Midbrain (tissue), 1 donor: ENCODE results near the gene MOGAT3.

Experiments
- DNase-seq: peaks from one replicate; lab custom pipeline; 2025; lab: John Stamatoyannopoulos, UW

MOGAT3 gene

DNA sequence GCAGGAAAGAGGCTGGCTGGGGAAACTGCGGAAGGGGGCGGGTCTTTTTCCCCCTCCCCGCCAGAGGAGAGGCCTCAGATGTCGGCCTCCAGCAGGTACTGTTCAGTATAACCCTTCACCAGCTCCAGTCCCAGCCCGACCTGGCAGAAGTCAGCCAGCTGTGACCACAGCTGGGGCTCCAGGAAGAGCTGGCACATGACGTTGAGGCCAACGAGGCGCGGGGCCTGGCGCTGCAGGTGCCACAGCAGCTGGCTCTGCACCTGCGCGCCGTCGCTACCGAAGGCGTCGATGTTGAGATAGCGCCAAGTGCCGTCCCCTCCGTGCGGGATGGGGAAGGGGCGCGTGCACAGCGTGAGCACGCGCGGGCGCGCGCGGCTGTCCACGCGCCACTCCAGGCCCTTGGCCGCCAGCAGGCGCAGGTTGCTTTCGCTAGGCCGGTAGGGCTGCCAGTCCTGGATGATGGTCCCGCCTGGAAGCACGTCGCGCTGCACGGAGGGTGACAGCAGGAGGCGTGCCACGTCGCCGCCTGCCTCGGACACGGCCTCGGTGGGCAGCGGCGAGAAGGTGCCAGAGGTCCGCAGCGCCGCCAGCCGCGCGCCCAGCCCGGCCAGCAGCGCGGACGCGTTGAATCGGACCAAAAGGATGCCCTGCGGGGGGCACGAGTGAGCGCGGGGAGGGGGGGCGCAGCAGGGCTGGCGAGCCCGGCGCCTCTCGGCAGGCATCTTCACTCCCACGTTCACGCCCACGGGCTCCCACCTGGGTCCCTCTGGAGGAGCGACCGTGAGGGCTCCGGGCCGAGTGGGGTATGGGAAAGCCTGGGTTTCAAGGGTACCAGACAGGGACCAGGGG lies 28.6 kb downstream of the MOGAT3 start:
- DNase-seq = no peak

DNA sequence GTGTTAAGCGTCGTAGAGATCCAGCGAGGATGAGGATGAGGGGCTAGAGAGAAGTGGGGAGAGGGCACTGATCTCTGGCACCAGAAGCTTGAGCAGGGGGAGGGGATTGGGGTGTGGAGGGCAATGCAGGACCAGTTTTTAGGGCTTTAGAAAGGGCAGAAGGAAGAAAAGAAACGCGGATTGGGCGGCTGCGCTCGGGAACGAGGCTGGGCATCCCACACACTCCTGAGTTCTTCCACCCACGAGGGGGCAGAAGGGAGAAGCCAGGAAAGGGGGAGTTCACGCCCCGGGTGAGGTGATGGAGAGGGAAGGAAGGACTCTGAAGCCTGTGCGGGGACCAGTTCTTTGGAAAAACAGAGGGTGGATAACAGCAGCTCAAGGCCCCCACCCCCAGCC lies 29.4 kb downstream of the MOGAT3 start:
- no peak for DNase-seq

DNA sequence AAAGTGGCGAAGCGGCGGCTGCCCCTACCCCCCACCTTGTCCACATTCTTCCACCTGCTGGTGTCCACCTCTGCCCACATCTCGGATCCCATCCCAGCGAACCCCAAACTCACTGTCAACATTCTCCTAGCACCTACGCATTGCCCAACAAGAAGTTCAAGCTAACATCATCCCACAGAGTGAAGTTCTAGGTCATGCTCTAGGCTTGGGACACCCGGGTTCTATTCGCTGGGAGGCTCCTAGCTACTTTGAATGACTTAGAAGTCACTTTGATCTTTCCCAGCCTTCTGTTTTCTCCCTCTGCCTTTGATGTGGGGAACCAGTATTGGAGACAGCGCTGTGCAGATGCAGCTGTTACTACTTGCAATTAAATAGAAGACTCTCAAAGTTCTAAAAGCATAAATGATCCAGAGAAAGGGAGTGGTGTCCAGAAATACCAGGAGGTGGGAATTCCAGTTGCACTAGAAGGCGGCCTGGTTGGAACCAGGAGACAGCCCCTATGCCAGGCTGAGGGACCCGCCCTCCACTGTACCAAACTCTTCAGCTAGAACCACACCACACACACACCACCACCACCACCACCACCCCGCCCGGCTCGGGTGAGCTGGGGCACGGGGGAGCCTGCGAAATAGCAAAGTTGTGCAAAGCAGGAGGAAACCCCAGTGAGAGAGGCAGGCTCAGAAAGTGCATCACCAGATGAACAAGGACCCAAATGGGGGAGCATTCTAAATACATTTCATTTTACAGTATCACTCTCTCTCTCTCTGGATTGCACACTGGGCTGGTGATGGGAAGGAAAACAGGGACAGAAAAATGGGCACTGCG lies 30.0 kb downstream of the MOGAT3 start:
- no peak for DNase-seq

DNA sequence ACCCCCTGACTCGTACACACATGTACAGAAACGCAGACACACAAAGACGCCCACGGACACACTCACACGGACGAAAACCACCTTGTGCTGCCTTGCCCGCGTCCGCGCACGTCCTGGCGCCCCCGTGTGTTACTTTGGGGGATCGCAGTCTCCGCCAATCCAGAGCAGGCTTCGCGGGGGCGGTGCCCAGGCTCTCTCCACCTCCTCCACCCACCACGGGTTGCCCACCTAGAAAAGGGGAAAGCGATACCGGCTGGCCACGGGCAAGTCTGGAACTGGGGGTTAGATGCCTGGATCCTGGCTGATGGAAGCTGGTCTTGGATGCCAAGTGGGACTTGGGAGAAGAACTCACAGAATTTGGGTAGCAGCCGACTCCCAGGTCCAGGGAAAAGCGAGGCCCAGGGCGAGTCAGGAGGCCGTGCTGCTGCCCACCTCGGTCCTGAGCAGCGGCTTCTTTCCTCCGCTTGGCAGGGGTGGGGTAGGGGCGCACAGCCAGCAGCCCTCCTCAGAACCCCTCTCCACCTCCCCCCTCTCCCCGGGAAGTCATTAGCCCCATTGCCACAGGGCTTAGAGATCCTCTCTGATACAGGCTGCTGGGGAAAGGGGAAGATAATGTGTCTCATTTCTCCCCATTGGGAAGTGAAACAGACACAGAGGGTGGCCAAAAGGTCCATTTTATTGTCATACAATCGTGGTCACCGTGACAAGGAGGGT lies 30.8 kb downstream of the MOGAT3 start:
- peak; percentile 43 for DNase-seq

DNA sequence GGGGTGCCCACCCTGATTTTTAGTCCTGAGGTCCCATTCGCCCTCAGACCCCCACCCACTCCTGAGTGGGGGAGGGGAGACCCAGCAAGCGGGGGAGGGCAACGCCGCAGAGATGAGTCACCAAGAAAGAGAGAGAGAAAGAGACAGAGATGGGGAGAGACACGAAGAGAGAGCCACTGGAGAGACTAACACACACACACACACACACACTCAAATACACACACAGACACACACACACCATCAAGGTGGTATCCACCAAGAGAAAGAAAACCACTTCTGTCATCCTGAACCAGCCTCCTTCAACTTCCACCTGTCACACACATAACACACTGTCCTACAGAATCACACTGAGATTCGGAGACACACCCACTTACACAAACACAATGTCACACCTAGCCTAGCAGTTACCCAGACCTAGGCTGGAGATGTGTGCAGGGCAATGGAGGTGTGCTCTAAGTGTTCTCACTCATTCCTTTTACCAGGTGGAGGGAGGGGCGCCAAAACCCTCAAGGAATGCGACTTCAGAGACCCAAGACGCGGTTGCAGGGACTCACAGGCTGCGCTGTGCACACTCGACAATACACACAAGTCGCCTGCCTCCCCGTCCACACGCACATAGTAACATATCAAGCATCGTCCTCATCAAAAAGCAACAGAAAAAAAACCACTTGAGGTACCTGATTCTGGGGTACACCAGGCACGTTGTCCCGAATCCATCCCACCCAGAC lies 31.6 kb downstream of the MOGAT3 start:
- no peak for DNase-seq

DNA sequence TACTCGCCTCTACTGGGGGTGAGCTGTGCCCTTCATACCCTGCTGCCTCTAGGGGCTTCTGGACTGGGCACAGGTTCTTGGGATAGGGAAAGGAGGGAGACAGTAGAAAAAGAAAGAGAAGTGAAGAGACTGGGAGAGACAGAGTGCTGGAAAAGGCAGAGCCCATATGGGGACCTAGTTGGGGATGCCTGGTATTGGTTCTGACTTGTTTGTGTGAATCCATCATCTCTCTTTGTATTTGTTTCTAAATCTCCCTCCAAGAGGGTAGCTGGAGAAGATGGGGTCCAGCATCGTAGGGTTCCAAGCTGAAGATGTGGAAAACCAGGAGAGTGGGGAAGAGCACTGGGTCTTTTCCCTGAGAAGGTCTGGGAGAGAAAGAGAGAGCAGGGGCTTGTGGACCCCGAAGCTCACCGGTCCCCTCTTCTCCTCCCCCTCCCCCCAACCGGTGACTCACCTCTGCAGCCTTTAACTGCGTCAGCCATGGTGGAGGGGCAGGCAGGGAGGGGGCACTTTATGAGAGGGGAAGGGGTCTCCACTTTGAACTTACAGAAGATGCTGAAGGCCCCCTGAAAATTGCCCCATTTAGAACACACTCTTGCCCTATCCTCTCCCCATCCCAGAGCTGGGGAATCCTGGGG lies 32.3 kb downstream of the MOGAT3 start:
- DNase-seq = no peak

DNA sequence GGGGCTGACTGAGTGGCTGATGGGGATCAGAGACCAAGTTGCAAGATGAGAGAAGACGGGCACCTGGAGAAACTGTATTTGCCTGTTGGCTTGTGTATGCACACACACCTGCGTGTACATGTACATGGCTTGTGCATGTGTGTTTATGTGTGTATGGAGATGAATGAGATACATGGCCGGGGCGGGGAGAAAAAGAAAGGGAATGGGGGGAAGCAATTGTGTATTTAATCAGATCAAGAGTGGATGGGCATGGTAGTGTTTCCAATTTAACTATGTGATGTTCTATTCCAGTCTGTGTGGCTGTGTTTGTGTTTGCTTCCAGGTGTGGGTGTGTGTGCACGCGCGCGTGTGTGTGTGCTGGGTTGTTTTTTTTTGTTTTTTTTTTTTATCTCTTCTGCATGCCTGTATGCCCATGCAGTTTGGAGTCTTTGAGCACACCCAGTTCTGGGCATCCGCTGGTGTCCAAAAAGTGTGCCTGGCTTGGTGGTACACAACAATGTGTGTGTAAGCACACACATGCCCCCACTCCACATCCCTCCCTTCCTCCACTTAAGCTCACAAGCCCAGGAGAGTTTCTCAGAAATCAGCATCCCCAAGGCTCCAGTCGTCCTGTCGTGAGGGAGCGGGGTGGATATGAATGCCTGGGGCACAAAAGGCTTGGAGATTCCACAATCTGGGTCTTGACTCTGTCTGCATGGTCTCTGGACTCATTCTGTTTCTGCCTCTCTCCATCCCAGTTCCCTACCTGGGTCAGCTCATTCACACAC lies 33.0 kb downstream of the MOGAT3 start:
- DNase-seq = no peak

DNA sequence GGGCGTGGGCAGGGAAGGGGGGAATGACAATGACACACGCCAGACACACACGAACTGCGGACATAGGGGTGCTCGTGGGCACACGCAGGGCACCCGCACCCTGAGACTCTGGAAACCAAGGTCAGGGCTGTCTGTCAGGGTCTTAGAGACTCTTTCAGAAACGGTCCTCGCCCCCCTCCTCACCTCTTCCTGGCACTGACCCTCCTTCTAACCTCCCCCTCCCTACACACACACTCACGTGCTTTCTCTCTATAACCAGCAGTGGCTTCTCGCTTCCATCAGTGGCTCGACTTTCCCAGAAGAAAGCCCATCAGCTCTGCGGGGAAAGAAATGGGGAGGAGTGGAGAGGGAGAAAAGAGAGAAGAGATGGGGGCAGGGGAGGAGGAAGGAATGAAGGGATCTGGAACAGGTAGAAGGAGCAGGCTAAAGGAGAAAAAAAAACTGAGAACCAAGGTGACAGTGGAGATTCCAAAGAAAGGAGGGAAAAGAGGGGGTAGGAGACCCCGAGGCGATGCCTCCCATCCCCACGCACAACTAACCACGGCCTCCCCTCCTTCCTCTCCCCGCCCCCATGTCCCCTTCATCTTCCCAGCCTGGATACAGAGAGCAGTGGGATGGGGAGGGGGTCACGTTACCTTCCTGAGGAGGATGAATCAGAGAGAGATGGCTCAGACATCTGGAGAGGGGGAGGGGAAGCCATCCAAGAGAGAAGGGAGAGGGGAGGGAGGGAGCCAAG lies 33.8 kb downstream of the MOGAT3 start:
- no peak for DNase-seq

DNA sequence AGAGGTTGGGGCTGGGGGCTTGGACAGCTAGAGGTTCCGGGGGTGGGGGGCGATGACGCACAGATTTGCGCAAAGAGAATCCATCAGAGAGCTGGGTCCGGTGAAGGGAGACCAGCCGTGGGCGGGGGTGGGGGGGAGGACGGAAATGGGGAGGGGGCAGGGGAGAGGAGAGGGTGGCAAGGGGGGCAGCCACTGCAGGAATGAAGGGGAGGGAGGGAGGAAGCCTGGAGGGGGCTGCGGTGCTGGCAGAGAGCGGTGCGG lies 34.3 kb downstream of the MOGAT3 start:
- DNase-seq = no peak

DNA sequence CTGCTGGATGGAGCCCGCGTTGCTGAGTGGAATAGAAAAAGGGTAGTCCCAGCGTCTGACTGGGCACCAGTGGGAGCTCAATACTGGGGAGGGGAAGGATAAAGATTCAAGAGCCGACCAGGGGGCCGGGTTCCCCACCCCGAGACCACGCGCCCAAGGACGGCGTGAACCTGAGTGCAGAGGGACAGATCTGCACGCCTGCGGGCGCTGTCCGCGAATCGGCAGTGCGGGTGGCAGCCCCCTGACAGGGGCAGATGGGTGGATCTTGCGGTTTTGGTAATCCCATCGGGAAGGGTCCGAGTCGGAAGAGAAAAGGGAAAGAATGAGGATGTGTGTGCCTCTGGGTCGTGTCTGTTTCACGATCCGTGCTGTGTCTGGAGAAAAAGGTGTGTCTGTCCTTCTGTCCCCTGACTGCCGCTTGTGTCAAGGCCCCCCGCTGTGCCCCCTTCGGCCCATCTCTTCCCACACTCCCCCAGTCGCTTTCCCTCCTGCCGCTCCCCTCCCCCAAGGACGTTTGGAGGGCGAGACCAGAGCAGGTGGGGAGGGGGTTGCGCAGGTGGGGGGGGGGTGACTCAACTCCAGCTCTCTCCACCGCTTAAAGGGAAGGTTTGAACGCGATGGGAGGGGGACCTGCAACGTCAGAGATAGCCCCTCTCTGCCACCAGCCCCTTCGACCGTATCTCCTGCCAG lies 34.7 kb downstream of the MOGAT3 start:
- no peak for DNase-seq

DNA sequence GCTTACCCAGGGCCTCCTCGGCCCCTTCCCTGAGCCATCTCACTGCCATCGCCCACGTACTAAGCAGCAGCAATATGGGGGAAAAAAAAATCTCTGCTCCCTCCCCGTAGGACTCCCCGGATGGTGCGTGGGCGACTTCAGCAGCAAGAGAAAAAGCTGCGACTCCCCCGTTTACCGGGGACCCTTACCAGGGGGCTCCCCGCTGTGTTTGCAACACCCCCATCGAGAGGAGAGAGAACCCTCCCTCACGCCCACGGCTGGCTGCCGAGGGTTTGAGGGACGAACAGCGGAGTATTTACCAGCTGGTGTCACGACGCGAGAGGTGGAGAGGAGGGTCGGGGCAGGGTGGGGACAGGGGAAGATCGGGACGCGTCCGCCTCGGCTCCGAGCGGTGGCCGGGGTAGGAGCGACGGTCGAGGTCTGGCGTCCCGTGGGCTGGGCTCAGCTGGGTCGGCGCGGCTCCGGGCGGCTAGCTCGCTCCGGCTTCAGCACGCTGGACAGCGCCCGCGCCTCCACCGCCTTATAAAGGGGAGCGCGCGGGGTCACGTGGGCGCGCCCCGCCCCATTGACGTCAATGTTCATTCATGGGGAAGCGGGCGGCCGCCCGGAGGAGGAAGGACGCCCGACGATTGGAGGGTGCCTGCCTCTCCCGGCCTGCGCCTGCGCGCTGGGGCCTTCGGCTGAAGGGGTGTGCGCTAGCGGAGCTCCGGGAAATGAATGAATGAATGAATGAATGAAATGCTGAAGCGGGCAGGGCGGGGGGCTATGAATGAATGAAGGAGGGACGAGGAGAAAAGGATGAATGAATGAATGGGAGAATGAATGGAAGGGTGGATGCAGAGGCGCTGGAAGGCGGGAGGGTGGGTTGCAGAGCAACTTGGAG lies 35.5 kb downstream of the MOGAT3 start, which contains the start of gene VGF:
TSS of gene VGF (minus strand) at position 495 of the 883 bp plus-strand sequence. CDS start 726 bp downstream, outside the sequence.
- DNase-seq = peak; percentile 89

DNA sequence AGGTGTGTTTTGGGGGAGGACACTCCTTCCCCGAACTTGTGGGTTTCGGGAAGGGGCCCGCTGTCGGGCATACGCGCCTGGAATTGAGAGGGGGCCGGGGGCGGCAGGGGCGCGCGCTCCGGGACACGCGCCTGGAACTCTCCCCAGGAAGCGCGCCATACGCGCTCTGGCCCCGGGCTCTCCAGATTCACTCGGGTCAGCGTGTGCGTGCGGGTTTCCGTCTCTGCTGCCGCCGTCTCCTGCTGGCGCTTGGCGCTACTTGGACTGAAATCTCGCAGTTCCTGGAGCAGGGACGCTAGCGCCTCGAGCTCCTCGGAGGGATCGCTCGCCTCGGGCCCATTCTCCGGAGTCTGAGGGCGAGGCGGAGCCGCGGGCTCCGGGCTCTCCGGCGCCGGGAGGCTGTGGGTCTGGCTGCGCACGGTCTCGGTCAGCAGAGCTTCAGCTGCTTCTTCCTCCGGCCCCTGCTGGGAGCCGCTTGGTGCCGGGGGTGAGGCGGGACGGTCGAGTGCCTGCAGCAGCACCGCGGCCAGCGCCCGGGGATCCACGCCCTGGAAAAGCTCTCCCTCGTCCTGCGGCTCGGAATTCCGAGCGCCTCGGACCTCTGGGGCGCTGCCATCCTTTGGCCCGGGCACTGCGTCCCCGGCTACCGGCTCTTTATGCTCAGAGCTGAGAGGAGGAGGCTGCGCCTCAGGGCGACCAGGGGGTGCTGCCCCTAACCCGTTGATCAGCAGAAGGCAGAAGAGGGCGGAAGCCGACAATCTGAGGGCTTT lies 36.6 kb downstream of the MOGAT3 start:
- no peak for DNase-seq

DNA sequence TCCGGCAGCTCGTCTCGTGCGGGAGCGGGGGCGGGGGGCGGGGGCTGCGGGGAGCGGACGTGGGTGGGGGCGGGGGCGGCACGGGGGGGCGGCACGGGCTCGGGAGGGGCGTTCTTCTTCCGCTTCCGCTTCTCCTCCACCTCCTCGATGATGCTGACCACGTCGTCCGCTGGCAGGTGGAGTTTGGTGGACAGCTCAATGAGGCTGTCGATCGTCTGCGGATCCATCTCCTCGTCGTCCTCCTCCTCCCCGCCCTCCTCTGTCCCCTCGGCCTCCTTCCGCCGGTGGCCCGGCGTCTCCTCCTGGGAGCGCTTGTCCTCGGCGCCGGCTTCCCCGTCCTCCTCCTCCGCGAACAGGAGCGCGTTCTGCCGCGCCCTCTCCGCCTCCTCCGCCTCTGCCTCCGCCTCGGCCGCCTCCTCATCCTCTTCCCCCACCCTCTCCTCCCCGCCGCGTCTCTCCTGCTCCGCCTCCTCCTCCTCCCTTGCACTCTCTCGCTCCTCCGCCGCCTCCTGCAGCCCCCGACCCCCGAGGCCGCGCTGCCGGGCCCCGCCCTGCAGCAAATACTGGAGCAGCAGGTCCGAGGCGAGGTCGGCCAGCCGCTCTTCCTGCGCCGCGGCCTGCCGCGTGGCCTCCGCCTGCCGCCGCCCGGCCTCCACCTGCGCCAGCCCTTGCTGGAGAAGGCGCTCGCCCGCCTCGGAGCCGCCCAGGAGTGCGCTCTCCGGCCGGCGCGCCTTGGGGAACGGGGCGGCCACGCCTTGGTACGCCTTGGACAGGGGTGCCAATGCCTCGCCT lies 37.4 kb downstream of the MOGAT3 start:
- DNase-seq = no peak

DNA sequence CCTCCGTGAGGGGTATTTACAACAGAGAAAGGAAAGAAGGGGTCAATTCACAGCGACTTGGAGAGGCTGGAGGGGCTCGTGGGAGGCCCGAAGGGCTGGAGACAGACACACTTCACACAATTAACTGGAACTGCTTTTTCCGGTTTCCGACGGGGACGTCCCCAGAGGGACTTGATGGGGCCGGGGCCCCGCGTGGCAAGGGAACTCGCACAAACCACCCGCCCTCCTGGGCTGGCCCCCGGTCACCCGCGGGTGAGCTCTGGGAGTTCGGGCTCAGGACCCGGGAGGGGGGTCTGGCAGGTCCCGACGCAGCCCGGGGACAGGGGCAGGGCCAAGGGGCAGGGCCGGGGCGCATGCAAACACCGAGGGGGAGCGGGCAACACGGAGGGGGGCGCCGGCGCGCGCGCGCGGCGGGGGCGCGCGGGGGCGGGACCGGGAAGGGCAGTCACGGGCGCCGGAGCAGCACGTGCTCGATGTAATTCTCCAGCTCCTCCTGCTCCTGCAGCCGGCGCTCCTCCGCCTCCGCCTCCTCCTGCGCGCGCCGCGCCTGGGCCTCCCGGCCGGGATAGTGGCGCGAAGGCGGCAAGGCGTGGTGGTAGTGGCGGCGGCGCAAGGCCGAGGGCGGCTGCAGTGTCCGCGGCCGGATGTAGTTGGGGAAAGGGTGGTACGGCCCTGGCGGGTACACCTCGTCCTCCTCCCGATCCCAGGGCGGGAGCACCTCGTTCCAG lies 38.1 kb downstream of the MOGAT3 start:
- DNase-seq = no peak

DNA sequence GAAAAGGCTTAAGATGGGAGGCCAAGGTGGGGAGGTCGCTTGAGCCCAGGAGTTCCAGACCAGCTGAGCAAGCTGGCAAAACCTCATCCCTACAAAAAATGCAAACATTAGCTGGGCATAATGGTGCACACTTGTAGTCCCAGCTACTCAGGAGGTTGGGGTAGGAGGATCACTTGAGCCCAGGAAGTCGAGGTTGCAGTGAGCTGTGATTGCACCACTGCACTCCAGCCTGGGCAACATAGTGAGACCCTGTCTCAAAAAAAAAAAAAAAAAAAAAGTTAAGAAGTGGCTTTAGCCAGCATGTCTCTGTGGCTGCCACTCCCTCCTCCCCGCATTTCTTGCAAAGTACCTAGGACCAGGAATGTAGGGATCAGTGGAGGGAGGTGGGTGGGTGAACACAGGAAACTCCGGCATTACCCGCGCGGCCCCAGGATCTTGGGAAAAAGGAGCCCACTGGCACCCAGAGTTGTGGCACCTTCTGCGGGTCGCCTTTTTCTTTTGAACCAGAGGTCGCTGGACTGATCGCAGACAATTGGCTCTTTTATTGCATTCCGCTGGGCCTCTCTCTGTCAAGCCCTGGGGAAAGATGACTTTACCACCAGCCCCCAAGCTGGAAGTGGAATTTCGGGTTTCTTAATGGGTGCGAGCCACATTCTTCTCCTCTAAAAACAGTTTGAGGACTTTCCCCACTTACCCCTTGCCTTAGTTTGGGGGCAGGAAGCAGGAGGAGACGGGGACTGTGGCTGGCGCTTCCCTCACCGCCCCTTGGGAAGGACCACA lies 39.0 kb downstream of the MOGAT3 start:
- DNase-seq = no peak
